ENCODE results near the gene DHRS2.
"Not testable (repeated sequence)": the region's sequence is repeated elsewhere in the genome, so short reads cannot be mapped to it uniquely, and the experiment has no call there.

DHRS2 gene

GRCh38 chr14:23605931-23606585, 30.1 kb upstream of the DHRS2 start:
- in situ Hi-C loops (cut with MboI; ENCODE audit: low sequenced_read_pairs) = no loop called here
- H3K36me3 ChIP-seq (replicated peaks) = no peaks in the 10 kb centered on the region
- no peaks in the 10 kb centered on the region for H3K9me3 ChIP-seq
- H3K27me3 ChIP-seq (ENCODE audit: low read depth) = no peaks in the 10 kb centered on the region
- H3K4me1 ChIP-seq = no peaks in the 10 kb centered on the region
- DNase-seq (ENCODE audit: low spot score in 2 of 2) = no peak
- H3K4me3 ChIP-seq = no peak overlapping the region

- H3K36me3 ChIP-seq (replicated peaks) = no peaks in the 10 kb centered on the region
- H3K27me3 ChIP-seq (ENCODE audit: low read depth) = peaks cover 4% of the 10 kb centered on the region; the same call in 1 of the 2 replicates
- no peaks in the 10 kb centered on the region for H3K9me3 ChIP-seq
- in situ Hi-C loops (cut with MboI; ENCODE audit: low sequenced_read_pairs) = no loop called here
- no peak for DNase-seq (ENCODE audit: low spot score in 2 of 2)
- H3K4me1 ChIP-seq = no peaks in the 10 kb centered on the region
- H3K4me3 ChIP-seq = no peak overlapping the region
These were observed 27.7 kb upstream of the DHRS2 start for GRCh38 chr14:23608454-23608853.

- Histone ChIP-seq H3K4me3 (no peak overlapping the region), H3K27me3 (ENCODE audit: low read depth) (peaks cover 5% of the 10 kb centered on the region; the same call in 1 of the 2 replicates), H3K4me1 (no peaks in the 10 kb centered on the region), H3K9me3 (no peaks in the 10 kb centered on the region), H3K36me3 (replicated peaks) (no peaks in the 10 kb centered on the region)
- no peak for DNase-seq (ENCODE audit: low spot score in 2 of 2)
- in situ Hi-C loops (cut with MboI; ENCODE audit: low sequenced_read_pairs) = no loop called here
These were observed 27.2 kb upstream of the DHRS2 start for GRCh38 chr14:23609001-23609400.

GRCh38 chr14:23609411-23610089, 26.6 kb upstream of the DHRS2 start:
- H3K36me3 ChIP-seq (replicated peaks); DNase-seq (ENCODE audit: low spot score in 2 of 2); H3K4me1 ChIP-seq; H3K9me3 ChIP-seq; H3K4me3 ChIP-seq; H3K27me3 ChIP-seq (ENCODE audit: low read depth); in situ Hi-C loops (cut with MboI; ENCODE audit: low sequenced_read_pairs): not testable (repeated sequence)

GRCh38 chr14:23610090-23610814, 25.9 kb upstream of the DHRS2 start:
- H3K27me3 ChIP-seq (ENCODE audit: low read depth) = peaks cover 5% of the 10 kb centered on the region; the same call in 1 of the 2 replicates
- H3K9me3 ChIP-seq = no peaks in the 10 kb centered on the region
- in situ Hi-C loops (cut with MboI; ENCODE audit: low sequenced_read_pairs) = no loop called here
- DNase-seq (ENCODE audit: low spot score in 2 of 2) = no peak
- H3K36me3 ChIP-seq (replicated peaks) = no peaks in the 10 kb centered on the region
- H3K4me3 ChIP-seq = no peak overlapping the region
- H3K4me1 ChIP-seq = no peaks in the 10 kb centered on the region

- Histone ChIP-seq H3K36me3 (replicated peaks) (no peaks in the 10 kb centered on the region), H3K27me3 (ENCODE audit: low read depth) (peaks cover 5% of the 10 kb centered on the region; the same call in 1 of the 2 replicates), H3K4me3 (no peak overlapping the region), H3K9me3 (no peaks in the 10 kb centered on the region), H3K4me1 (no peaks in the 10 kb centered on the region)
- in situ Hi-C loops (cut with MboI; ENCODE audit: low sequenced_read_pairs) = no loop called here
- DNase-seq (ENCODE audit: low spot score in 2 of 2) = no peak
These were observed 25.3 kb upstream of the DHRS2 start for GRCh38 chr14:23610815-23611289.

GRCh38 chr14:23612354-23612732, 23.8 kb upstream of the DHRS2 start:
- in situ Hi-C loops (cut with MboI; ENCODE audit: low sequenced_read_pairs) = no loop called here
- H3K4me3 ChIP-seq = no peak overlapping the region
- H3K36me3 ChIP-seq (replicated peaks) = no peaks in the 10 kb centered on the region
- peaks cover 5% of the 10 kb centered on the region; the same call in 1 of the 2 replicates for H3K27me3 ChIP-seq (ENCODE audit: low read depth)
- H3K9me3 ChIP-seq = no peaks in the 10 kb centered on the region
- H3K4me1 ChIP-seq = no peaks in the 10 kb centered on the region
- no peak for DNase-seq (ENCODE audit: low spot score in 2 of 2)

- H3K27me3 ChIP-seq (ENCODE audit: low read depth) = peaks cover 5% of the 10 kb centered on the region; the same call in 1 of the 2 replicates
- no peak for DNase-seq (ENCODE audit: low spot score in 2 of 2)
- H3K36me3 ChIP-seq (replicated peaks) = no peaks in the 10 kb centered on the region
- no peaks in the 10 kb centered on the region for H3K4me1 ChIP-seq
- in situ Hi-C loops (cut with MboI; ENCODE audit: low sequenced_read_pairs) = no loop called here
- H3K9me3 ChIP-seq = no peaks in the 10 kb centered on the region
- no peak overlapping the region for H3K4me3 ChIP-seq
These were observed 23.4 kb upstream of the DHRS2 start for GRCh38 chr14:23612802-23613201.

GRCh38 chr14:23613242-23614070, 22.7 kb upstream of the DHRS2 start:
- H3K4me1 ChIP-seq = no peaks in the 10 kb centered on the region
- H3K27me3 ChIP-seq (ENCODE audit: low read depth) = peaks cover 5% of the 10 kb centered on the region; the same call in 1 of the 2 replicates
- no peaks in the 10 kb centered on the region for H3K9me3 ChIP-seq
- no peak for DNase-seq (ENCODE audit: low spot score in 2 of 2)
- H3K4me3 ChIP-seq = no peak overlapping the region
- in situ Hi-C loops (cut with MboI; ENCODE audit: low sequenced_read_pairs) = no loop called here
- H3K36me3 ChIP-seq (replicated peaks) = no peaks in the 10 kb centered on the region

- Histone ChIP-seq H3K4me3 (no peak overlapping the region), H3K9me3 (no peaks in the 10 kb centered on the region), H3K36me3 (replicated peaks) (no peaks in the 10 kb centered on the region), H3K4me1 (no peaks in the 10 kb centered on the region), H3K27me3 (ENCODE audit: low read depth) (peaks cover 5% of the 10 kb centered on the region; the same call in 1 of the 2 replicates)
- DNase-seq (ENCODE audit: low spot score in 2 of 2) = no peak
- in situ Hi-C loops (cut with MboI; ENCODE audit: low sequenced_read_pairs) = no loop called here
These were observed 21.8 kb upstream of the DHRS2 start for GRCh38 chr14:23614395-23614828.

- H3K4me1 ChIP-seq = no peaks in the 10 kb centered on the region
- DNase-seq (ENCODE audit: low spot score in 2 of 2) = no peak
- H3K9me3 ChIP-seq = no peaks in the 10 kb centered on the region
- H3K27me3 ChIP-seq (ENCODE audit: low read depth) = peaks cover 5% of the 10 kb centered on the region; the same call in 1 of the 2 replicates
- no peaks in the 10 kb centered on the region for H3K36me3 ChIP-seq (replicated peaks)
- no peak overlapping the region for H3K4me3 ChIP-seq
- in situ Hi-C loops (cut with MboI; ENCODE audit: low sequenced_read_pairs) = no loop called here
These were observed 20.3 kb upstream of the DHRS2 start for GRCh38 chr14:23615856-23616255.

GRCh38 chr14:23617539-23617938, 18.6 kb upstream of the DHRS2 start:
- no peak for DNase-seq (ENCODE audit: low spot score in 2 of 2)
- H3K27me3 ChIP-seq (ENCODE audit: low read depth) = 0 out of 2 replicates have a peak, but pooled peaks cover 3% of the 10 kb centered on the region
- in situ Hi-C loops (cut with MboI; ENCODE audit: low sequenced_read_pairs) = no loop called here
- H3K4me3 ChIP-seq = no peak overlapping the region
- H3K4me1 ChIP-seq = no peaks in the 10 kb centered on the region
- H3K36me3 ChIP-seq (replicated peaks) = no peaks in the 10 kb centered on the region
- H3K9me3 ChIP-seq = no peaks in the 10 kb centered on the region

- Histone ChIP-seq H3K27me3 (ENCODE audit: low read depth) (0 out of 2 replicates have a peak, but pooled peaks cover under 1% of the 10 kb centered on the region), H3K4me3 (no peak overlapping the region)
- in situ Hi-C loops (cut with MboI; ENCODE audit: low sequenced_read_pairs) = no loop called here
These were observed 17.7 kb upstream of the DHRS2 start for GRCh38 chr14:23618415-23618988.

More at GRCh38 chr14:23618415-23618988, 17.7 kb upstream of the DHRS2 start:
- Histone ChIP-seq H3K36me3 (replicated peaks) (no peaks in the 10 kb centered on the region), H3K4me1 (no peaks in the 10 kb centered on the region), H3K9me3 (no peaks in the 10 kb centered on the region; the same call in 1 of the 2 replicates)
- no peak for DNase-seq (ENCODE audit: low spot score in 2 of 2)
